SK-N-MC (cell line): Measurements from ENCODE around the gene CMTM2.

Source experiments
- EZH2 ChIP-seq: fragments of 200-600 bp; sonication (generic); IDR thresholded peaks from one replicate; pipeline ENCODE4 v1.6.1; 2017; ENCODE audit warnings: antibody characterized with exemption
- FOXP2 ChIP-seq: optimal IDR thresholded peaks from 2 replicates; pipeline ENCODE3; 2011; ENCODE audit warnings: mild to moderate bottlenecking, moderate library complexity; ENCODE audit not compliant: insufficient read depth; ENCODE audit errors: extremely low read length, control extremely low read depth
- POLR2AphosphoS5 ChIP-seq: IDR thresholded peaks from 2 replicates; pipeline ENCODE4 v1.6.1; 2012; ENCODE audit warnings: mild to moderate bottlenecking, low read depth, low read length, borderline replicate concordance

- TF ChIP-seq FOXP2: no peak
- no peak for TF ChIP-seq POLR2AphosphoS5
- no peak for TF ChIP-seq EZH2
Measured at GRCh38 chr16:66566051-66566901, 13.0 kb upstream of the CMTM2 start, which contains the start of gene CMTM1.
